Measurements from ENCODE around the gene DNAJC12. TPM values are rescaled to one million over a fixed set of nuclear protein-coding genes. Genes with fewer than 3 reads are reported as not detected.
A peak's percentile ranks its signal among the peaks of the same experiment; 100 is the strongest.
"Not testable (repeated sequence)": the region's sequence is repeated elsewhere in the genome, so short reads cannot be mapped to it uniquely, and the experiment has no call there.

The DNAJC12 gene
- total RNA-seq, 1 experiment from 2014 or later: 4.3 TPM

DNA sequence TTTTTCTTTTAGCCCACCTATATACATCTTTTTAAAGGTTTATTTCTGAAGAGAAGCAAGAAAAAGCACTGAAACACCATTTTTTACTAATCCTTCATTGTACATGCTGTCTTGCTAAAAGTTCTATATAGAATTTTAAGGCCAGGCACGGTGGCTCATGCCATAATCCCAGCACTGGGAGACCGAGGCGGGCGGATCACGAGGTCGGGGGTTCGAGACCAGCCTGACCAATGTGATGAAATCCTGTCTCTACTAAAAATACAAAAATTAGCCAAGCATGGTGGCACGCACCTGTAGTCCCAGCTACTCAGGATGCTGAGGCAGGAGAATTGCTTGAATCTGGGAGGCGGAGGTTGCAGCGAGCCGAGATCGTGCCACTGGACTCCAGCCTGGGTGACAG is 1.5 kb upstream of the DNAJC12 start:
- peak overlapping the region; percentile 35 for H2AFZ ChIP-seq (ENCODE audit: low read depth, low read length, poor library complexity, severe bottlenecking)
- H3K4me3 ChIP-seq (replicated peaks in 1 of 2; ENCODE audit: low read depth in 1 of 2, low read length in 2 of 2); RAD21 ChIA-PET (ENCODE audit: low non-redundant PET in 1 of 2, low total read pairs in 2 of 2, uncharacterized antibody in 2 of 2, unreplicated experiment in 2 of 2); POLR2A ChIA-PET; intact Hi-C loops (cut with micrococcal nuclease); H3K79me2 ChIP-seq (ENCODE audit: insufficient read depth, low read length); DNase-seq (ENCODE audit: low read depth, low spot score); H3K9ac ChIP-seq (ENCODE audit: low read length); ATAC-seq; BruUV-seq (replicated peaks); H3K27me3 ChIP-seq (ENCODE audit: insufficient read depth, low read length); H3K36me3 ChIP-seq (ENCODE audit: control insufficient read depth in 1 of 2, insufficient read depth in 2 of 2, low read length in 2 of 2); H3K4me1 ChIP-seq (ENCODE audit: control insufficient read depth in 1 of 2, insufficient read depth in 2 of 2, low read length in 2 of 2); H3K4me2 ChIP-seq (ENCODE audit: low read length); CTCF ChIA-PET; H3K27ac ChIP-seq (ENCODE audit: low read depth, low read length); H3K9me3 ChIP-seq (ENCODE audit: control insufficient read depth in 1 of 2, insufficient read depth in 1 of 2, low read depth in 1 of 2, low read length in 2 of 2); H4K20me1 ChIP-seq (ENCODE audit: insufficient read depth); H3K9me2 ChIP-seq (ENCODE audit: insufficient read depth): not testable (repeated sequence)

DNA sequence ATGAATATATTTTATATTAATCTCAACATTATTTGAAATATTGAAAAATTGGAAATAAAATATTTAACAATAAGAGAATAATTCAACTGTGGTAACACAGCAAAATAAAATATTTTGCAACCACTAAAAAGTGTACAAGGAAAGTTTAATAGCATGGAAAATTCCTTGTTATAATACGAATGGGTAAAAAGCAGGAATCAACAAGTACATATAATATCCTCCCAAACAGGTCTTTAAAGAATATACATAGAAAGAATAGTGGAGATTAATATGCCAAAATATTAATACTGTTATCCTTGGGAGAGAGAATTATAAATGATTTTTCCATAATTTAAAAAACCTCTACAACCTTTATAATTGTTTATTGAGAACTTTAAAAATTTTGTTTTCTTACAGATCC is 1.0 kb downstream of the DNAJC12 start:
- RAD21 ChIA-PET (ENCODE audit: low non-redundant PET in 1 of 2, low total read pairs in 2 of 2, uncharacterized antibody in 2 of 2, unreplicated experiment in 2 of 2): no interaction called here
- Histone ChIP-seq H3K27ac (ENCODE audit: low read depth, low read length) (no peak overlapping the region), H3K9ac (ENCODE audit: low read length) (no peak overlapping the region), H3K4me1 (ENCODE audit: control insufficient read depth in 1 of 2, insufficient read depth in 2 of 2, low read length in 2 of 2) (peaks cover 4 to 10% of the 10 kb centered on the region in 2 experiments; a peak in 3 of 4 replicates), H2AFZ (ENCODE audit: low read depth, low read length, poor library complexity, severe bottlenecking) (no peak overlapping the region), H3K27me3 (ENCODE audit: insufficient read depth, low read length) (no peaks in the 10 kb centered on the region), H3K4me3 (replicated peaks in 1 of 2; ENCODE audit: low read depth in 1 of 2, low read length in 2 of 2) (no peak overlapping the region), H3K9me2 (ENCODE audit: insufficient read depth) (no peaks in the 10 kb centered on the region), H3K79me2 (ENCODE audit: insufficient read depth, low read length) (no peaks in the 10 kb centered on the region), H3K9me3 (ENCODE audit: control insufficient read depth in 1 of 2, insufficient read depth in 1 of 2, low read depth in 1 of 2, low read length in 2 of 2) (no peaks in the 10 kb centered on the region), H3K36me3 (ENCODE audit: control insufficient read depth in 1 of 2, insufficient read depth in 2 of 2, low read length in 2 of 2) (no peaks in the 10 kb centered on the region), H3K4me2 (ENCODE audit: low read length) (no peak overlapping the region), H4K20me1 (ENCODE audit: insufficient read depth) (no peaks in the 10 kb centered on the region)
- POLR2A ChIA-PET: interaction anchor here (1.4 kb wide), 1 partner anchor 10 kb away, joined by 3 read pairs; no protein-coding TSS in a partner anchor
- DNase-seq (ENCODE audit: low read depth, low spot score): no peak
- TF ChIP-seq ZNF274 (IDR thresholded peaks at IDR 0.05; ENCODE audit: low read depth, low read length): no peak
- no peak for TF ChIP-seq POLR2A (IDR thresholded peaks at IDR 0.05; ENCODE audit: borderline replicate concordance, extremely low read depth, insufficient read depth, insufficient read length)
- no peak for TF ChIP-seq SRF (IDR thresholded peaks at IDR 0.05; ENCODE audit: low read depth)
- no peak for TF ChIP-seq ZFX (IDR thresholded peaks at IDR 0.05)
- no peak for TF ChIP-seq SP1 (IDR thresholded peaks at IDR 0.05; ENCODE audit: low read depth)
- no peak for TF ChIP-seq CTCF (IDR thresholded peaks at IDR 0.05 in 2 of 3, conservative IDR thresholded peaks at IDR 0.05 in 1 of 3; ENCODE audit: borderline replicate concordance in 1 of 3, insufficient read depth in 1 of 3, low read depth in 2 of 3, low read length in 2 of 3)
- TF ChIP-seq JUND (IDR thresholded peaks at IDR 0.05): no peak
- TF ChIP-seq, protein P1, sequence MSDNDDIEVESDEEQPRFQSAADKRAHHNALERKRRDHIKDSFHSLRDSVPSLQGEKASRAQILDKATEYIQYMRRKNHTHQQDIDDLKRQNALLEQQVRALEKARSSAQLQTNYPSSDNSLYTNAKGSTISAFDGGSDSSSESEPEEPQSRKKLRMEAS (IDR thresholded peaks at IDR 0.05): no peak
- no peak for ATAC-seq
- intact Hi-C loops (cut with micrococcal nuclease): no loop called here
- no TSS peak for BruUV-seq (replicated peaks)
- CTCF ChIA-PET: interaction anchor here (1.8 kb wide), 1 partner anchor 19 kb away, joined by 7 read pairs; no protein-coding TSS in a partner anchor

Measured in HCT116 (cell line).